ENCODE data around the gene C6.
"Not testable (repeated sequence)": the region's sequence is repeated elsewhere in the genome, so short reads cannot be mapped to it uniquely, and the experiment has no call there.

The C6 gene

DNA sequence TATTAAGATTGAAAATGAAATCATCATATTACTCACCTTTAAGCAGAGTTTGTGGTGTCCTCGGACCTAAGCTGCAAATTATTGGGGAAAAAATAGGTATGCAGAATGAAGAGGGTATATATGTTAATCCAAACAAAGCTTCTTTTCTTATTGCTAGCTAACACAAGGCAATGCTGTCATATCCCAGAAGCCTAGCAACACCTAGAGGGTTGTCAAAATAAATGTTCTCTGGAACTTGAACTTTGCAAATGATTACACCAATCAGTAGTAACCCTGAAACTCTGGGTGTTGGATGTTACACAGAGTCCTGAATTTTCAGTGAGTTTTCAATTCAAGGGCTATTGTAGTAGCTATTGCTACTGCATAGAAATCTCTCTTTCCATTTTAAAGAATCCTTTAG, at the start of gene C6:
C6 (minus strand) TSS at position 193 of the 400 bp plus-strand sequence. CDS start 10,302 bp downstream, outside the sequence.
- no peak for DNase-seq (ENCODE audit: low spot score)

DNA sequence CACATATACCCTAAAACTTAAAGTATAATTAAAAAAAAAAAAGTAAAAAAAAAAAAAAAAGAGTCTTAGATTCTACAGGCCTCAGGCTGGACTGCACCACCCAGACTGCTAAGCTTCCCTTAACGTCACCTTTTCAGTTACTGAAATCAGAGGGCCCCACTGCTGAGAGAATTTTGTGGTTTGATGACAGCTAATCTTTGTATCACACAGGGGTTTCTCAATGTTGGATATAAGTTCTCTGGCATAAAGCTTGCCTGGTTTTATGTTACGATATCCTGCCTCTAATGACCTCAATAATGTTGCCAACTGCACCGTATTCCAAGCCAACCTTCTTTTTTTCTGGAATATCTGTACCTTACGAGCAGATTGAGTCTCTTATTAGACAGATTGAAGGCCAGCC, 43.1 kb upstream of the C6 start:
- no peak for DNase-seq (ENCODE audit: low spot score)

DNA sequence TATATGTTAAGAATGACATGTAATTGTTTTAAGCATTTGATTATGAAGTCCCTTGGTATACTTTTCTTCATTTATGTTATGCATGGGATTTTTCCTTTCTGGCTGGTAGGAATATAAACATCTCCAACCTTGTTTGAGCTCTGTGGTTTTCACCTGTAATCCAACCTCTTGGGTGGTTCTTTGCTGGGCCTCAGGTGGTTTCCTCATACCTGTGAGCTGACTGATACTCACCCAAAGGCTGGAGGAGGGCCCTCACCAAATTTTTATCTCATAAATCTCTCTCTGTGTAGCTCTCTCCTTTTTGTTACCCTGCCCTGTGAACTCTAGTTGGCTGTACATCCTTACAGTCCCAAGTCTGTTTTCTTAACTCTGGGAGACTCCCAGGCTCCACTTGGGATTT, 39.8 kb upstream of the C6 start:
- DNase-seq (ENCODE audit: low spot score): no peak

DNA sequence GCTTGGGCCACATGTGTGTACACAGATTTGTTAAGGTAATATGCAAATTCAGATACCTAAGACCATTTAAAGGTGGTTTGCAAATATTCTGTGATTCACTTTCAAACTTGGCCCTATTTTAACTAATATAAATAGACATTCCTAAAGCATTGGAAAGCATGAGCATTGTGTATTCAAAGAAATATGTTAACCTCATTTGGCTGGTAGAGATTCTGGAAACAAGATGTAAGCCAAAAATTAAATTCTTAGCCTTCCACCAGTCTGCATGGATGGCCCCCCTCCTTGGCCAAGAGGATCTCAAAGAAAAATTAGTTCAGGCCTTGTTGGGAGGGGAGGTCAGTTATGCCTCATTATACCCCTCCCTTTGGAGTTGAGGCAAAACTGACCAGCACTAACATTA, 38.7 kb upstream of the C6 start:
- DNase-seq (ENCODE audit: low spot score): peak; percentile 26

DNA sequence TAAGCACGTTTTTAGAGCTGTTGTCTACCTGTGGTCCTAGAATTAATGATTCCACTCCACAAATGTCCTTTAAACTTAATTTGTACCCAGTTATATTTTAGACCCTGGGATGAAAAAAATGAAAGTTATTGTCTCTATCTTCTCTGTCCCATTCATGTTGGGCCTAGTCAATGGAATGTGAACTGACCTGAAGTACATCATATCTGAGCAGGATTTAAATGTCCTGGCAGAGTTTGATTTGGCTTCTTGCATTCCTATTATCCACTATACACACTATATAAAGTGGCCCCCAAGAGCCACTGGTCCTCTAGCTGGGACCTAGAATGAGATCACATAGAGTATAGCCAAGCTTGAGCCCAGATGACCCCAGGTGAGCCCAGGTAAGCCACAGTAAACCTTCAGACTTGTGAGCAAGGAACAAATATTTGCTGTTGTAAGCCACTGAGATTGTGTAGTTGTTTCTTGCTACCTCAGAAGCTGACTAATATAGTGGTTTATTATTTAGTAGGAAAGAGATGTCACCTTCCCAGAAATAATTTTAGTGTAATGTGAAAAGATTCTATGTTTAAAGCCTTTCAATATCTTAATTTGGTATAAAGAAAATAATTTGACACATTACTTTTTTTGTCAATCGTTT, 37.1 kb upstream of the C6 start:
- no peak for DNase-seq (ENCODE audit: low spot score)

DNA sequence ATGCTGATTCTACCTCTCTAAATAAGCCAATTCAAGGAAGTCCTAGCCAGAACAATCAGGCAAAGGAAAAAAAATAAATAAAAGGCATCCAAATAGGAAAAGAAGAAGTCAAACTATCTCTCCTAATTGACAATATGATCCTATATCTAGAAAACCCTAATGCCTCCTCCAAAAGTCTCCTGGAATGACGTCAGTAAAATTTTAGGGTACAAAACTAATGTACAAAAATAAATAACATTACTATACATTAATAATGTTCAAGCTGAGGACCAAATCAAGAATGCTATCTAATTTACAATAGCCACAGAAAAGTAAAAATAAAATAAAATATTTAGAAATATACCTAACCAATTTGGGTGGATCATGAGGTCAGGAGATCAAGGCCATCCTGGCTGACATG, 33.8 kb upstream of the C6 start:
- DNase-seq (ENCODE audit: low spot score): no peak

DNA sequence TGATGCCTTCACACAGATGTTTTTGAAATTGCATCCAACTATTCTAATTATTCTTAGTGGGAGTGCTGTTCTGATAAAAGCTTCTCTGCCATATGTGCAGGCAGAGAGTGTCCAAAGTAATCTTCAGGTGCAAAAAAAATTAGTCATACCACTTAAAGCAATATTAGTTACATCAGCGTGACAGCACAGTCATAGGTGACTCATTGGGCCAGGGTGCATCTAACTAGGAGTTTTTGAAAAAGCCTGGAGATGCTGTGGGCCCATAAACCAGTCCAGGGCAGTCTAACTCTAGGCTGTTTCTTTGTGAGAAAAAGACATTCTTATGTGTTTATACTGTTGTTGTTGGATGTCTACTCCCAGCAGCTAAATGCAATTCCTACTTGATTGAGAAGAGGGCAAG, 33.0 kb upstream of the C6 start:
- peak; percentile 23 for DNase-seq (ENCODE audit: low spot score)

DNA sequence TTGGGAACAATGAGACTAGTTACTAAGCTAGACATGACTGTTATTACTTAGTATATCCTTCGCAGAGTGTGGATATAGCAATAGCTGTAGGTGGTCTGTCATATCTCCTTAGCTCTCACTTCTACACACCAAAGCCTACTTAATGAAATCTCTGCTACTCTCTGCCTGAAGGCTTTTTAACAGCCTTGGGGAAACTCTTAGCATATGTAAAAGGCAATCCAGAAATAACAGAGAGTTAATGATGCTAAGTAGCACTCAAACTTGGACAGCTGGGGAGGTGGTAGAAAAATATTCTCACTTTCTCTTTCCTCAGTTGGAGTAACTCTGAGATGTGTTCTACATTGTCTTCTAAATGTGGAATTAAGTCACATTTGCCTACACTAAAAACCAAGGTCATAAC, 30.2 kb upstream of the C6 start:
- no peak for DNase-seq (ENCODE audit: low spot score)

DNA sequence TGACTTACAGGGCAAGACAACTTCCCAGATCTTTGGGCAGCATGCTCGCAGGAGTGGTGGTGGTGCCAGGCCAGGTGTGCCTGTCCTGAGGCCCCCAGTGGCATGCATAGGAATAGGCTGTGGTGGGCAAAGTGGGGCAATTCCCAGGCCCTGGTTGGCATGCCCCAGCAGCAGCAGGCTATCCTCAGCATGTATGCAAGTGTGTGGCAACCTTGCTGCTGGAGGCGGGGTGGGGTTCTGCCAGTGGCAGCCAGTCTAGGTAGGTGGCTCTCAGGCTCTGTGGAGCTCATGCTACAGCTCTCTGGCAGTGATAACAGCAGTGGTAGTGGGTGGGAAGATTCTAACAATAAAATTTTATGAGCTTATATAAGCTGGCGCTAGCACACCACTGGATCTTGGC, 27.7 kb upstream of the C6 start:
- no peak for DNase-seq (ENCODE audit: low spot score)

DNA sequence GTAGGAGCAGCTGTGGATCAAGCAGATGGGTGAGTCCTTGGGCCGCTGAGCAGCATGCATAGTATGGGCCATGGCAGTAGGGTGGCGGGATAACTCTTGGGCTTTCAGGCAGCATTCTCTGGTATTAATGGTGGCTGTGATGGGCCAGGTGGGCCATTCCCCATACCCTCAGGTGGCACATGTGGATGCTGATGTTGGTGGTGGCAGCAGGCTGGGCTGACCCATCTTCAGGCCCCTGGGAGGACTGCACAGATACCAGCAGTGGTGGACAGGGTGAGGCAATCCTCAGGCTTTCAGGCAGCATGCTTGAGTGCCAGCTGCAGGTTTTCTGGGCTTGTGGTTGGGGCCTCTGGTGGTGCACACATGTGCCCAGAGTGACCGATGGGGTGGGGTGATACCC, 27.1 kb upstream of the C6 start:
- no peak for DNase-seq (ENCODE audit: low spot score)

DNA sequence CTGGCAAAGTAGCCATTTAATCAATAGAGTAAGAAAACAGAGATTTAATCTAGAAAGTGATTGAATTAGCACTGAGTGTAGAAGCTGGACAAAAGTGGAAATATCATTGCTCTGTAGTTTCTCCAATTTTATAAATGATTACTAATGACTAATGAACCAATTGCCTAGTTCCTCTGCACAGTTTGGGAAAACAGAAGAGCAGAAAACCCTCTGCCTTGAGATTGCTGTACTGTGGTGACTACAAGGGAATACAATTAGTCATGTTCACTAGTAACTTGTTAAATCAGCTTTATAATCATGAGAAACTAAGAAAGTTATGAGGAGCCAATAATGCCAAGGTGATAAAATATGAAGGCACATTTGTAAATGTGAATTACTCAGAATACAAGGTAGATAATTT, 21.1 kb upstream of the C6 start:
- no peak for DNase-seq (ENCODE audit: low spot score)

DNA sequence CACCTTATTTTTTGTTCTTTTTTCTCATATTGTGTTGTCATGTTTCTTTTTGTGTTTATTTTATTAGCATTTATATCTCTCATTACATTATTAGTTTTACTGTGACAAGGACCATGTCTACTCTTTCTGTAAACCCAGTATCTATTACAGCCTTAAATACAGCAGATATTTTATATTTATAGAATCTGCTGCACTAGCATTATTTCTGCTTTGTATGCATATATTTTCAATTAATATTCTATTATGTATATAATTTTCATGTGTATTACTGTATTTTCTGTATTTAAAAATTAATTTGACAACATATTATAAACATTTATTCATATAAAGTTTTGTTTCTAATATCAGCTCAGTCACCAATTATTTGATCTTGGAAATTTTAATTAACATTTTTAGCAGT, 19.5 kb upstream of the C6 start:
- DNase-seq (ENCODE audit: low spot score): no peak

DNA sequence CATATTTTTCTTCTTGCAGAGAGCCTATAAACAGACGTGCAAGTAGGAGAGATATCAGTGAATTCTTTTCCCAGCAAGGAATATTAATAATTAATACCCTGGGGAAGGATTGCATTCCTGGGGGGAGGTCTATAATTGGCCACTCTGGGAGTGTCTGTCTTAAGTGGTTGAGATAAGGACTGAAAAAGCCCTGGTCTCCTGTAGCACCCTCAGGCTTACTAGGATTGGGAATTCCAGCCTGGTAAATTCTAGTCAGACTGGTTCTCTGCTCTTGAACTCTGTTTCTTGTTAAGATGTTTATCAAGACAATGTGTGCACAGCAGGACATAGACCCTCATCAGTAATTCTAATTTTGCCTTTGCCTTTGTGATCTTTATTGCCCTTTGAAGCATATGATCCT, 16.9 kb upstream of the C6 start:
- DNase-seq (ENCODE audit: low spot score): not testable (repeated sequence)

DNA sequence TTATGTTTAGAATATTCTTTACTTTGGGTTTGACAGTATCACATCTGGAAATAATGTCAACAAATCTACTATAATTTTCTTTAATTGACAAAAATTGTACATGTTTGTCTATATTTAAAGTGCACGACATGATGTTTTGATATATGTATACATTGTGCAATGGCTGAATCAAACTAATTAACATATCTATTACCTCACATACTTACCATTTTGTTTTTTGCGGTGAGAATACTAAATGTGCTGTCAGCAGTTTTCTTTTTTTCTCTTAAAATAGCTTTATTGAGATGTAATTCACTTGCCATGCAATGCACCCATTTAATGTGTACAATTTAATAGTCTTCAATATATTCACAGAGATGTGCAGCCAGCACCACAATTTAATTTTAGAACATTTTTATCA, 10.6 kb upstream of the C6 start:
- DNase-seq (ENCODE audit: low spot score): no peak

DNA sequence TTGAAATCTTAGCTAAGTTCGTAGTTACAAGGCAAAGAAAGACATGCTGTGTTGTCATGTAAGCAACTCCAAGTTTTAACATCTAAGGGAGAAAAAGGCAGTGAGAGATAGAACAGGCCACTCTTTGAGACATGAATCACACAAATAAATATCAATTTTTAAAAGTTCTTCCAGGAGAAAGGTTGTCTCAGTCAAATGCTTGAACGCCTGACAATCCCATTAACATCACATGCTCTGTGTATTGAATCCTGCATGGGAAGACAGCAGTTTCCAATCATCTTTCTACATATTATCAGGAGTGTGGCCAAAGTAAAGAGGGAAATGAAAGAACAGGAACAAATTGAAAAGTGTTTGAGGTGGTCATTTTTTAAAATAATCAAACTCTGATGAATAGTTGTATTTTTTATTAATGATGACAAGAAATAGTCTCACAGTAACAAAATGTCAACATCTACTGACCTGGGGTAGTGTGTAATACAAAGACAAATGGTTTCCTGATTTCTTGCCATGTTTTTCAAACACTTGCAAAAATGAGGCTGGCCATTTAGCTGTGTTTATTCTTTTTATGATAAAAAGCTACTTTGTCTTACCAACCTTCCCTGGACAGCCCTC, 6.4 kb upstream of the C6 start:
- DNase-seq (ENCODE audit: low spot score): no peak

DNA sequence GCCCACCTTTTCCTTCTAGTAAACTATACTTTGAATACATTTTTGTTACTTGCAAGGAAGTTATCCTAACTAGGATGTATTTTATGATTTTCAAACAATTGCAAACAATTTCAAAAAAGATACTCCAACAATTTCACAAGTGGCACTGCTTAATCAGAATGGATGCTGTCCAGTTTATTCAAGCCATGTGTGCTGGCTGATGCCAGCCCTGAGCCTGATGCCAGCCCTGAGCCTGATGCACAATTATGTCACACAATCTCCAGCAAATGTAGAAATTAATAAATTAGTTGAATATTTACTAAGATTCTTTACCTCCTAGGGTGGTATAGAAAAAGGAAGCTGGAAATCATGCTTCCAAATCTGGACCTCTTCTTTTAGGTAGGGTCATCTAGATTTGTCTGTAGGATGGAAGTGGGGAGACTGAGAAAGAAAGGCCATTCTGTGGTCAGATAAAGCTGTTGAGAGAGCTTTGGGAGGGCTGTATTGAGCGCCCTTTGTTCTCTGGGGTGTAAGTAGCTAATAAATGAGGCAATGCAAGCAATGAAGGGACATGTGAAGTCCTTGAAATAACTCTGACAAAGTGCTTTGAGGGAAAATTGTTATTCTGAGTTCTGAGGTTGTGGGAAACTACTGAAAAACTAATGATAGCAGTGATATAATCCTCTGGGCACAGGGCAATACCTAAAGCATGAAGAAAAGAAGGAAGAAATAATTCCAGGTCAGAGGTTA, 5.8 kb upstream of the C6 start:
- DNase-seq (ENCODE audit: low spot score): no peak

DNA sequence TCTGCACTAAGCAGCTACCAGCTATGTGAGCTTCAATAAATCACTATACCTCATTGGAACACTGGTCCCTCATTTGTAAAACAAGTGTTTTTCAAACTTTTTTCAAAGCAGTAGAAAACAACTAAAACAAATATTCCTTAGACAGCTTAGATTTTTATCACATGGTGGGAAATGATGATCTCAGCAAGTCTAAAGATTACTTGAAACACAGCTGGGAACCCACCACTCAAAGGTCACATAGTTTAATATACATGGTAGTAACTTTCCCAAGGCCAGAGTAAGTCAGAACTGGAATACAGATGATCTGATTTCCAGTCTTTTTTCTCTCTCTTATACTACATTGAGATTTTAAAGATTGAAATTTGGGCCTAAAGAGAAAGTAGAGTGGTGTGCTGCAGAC, 850 bp upstream of the C6 start:
- DNase-seq (ENCODE audit: low spot score): no peak

DNA sequence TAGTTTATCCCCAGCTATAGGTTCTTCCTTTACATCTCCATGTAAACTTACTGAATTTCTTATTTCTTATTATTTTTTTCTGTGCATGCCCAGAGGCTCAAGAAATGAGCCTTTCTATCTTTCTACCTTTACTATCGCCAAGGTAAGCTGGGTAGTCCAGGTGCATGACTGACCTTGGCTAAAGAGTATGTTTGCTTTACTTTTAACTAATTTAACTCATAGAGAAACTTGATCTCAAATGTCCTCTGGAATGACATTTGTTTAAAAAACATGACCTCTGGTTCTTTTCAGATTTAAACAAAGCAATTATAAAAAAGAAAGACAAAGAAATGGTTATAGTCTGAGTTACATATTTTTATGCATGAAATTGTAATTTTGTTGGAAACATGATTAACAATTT, 397 bp downstream of the C6 start:
- DNase-seq (ENCODE audit: low spot score): no peak

DNA sequence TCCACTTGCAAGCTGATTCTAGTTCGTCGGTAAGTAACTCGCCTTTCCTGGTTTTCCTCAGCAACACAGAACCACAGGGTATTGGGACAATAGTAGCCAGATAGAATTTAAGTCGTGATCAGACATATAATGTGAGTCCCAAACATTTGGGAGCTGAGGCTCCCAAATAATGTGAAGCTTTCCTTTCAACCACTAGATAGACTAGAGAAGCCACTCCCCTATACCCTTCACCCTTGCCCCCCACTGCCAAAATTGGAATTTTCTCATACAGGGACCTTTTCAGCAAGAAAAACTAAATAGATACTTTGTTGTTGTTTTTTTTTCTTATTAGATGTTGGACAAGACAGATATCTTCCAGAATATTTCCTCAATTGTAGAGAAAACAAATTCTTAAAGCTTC, 1.9 kb downstream of the C6 start:
- DNase-seq (ENCODE audit: low spot score): no peak

DNA sequence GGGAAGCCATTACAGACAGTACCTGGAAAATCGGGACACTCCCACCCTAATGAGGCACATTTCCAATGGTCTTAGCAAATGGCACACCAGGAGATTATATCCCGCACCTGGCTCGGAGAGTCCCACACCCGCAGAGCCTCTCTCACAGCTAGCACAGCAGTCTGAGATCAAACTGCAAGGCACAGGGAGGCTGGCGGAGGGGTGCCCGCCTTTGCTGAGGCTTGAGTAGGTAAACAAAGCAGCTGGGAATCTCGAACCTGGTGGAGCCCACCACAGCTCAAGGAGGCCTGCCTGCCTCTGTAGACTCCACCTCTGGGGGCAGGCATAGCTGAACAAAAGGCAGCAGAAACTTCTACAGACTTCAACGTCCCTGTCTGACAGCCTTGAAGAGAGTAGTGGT, 7.9 kb downstream of the C6 start:
- not testable (repeated sequence) for DNase-seq (ENCODE audit: low spot score)

DNA sequence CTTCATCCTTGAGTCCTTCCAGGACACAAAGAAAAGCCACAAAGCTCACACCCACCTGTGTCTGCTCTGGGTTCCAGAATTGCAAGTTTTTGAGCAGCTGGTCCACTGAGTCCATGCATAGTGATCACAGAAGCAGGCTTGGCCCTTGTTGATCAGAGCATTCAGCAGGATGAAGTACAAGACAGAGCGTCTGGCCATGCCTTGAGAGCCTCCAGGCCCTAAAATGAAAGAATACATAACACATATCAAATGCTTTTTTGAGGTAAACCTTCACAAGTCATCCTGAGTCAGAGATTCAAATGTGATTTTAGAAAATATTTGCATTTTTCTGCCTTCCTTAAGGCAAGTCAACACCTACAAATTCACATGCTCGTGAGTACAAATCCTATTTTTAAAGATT, 10.3 kb downstream of the C6 start:
- no peak for DNase-seq (ENCODE audit: low spot score)

DNA sequence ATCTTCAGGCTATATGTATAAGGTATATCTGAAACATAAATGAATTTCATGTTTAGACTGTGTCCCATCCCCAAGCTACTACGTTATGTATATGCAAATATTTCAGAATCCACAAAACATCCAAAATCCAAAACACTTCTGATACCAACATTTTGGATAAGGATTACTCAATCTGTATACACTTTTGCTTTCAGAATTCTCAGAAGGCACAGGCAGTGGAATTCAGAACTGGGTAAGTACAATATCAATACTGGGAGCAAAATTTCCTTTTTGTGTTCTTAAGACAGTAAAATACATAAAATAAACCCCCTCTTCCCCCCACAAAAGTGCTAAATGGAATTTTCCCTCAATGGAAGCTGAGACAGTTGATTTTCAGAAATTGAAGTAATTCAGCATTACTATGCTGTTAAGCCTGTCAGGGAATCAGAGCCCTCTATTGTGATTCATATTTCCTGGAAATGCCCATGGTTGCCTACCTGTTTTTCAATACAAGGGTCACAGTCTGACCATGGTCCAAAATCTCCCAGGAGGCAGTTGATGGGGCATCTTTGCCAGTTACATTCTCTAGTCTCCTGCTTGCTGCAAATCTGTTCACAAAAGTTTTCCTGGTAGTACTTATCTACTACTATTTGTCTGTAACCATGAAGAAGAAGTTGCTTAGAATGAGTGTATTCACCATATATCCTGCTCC, 12.1 kb downstream of the C6 start:
- DNase-seq (ENCODE audit: low spot score): no peak

DNA sequence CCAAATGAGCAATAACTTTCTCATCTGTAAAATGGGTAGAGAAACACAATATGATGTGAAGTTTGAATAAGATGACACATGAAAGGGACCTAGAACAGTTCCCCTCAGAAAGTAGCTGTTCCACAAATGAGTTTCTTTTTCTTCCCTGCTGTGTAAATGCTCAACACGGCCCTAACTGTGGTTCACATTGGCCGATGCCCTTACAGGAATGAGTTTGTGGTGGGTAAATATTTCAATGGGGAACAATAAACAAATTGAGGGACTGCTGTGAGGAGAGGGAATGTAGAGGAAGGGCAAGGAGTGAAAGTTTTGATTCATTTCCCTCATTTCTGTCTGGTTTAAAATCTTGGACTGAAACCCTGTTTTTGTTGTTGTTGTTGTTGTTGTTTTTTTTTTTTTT, 12.8 kb downstream of the C6 start:
- DNase-seq (ENCODE audit: low spot score): no peak

Data from AG08396 (cell line).